ENCODE results near the gene MAPRE2.

GRCh38 chr18:35144698-35145097 is 103.5 kb downstream of the MAPRE2 start:
- TF ChIP-seq ZBTB7A (IDR thresholded peaks at IDR 0.05; ENCODE audit: low read depth) (no peak), RAD21 (IDR thresholded peaks at IDR 0.05; ENCODE audit: low read depth) (no peak), TEAD4 (IDR thresholded peaks at IDR 0.05) (no peak), CREB1 (IDR thresholded peaks at IDR 0.05; ENCODE audit: low read depth) (no peak), FOXM1 (IDR thresholded peaks at IDR 0.05; ENCODE audit: borderline replicate concordance, low read depth) (no peak), EP300 (IDR thresholded peaks at IDR 0.05; ENCODE audit: borderline replicate concordance) (no peak), NFIC (IDR thresholded peaks at IDR 0.05) (no peak), YY1 (IDR thresholded peaks at IDR 0.05; ENCODE audit: low read depth) (no peak)
- TF ChIP-seq, protein P1, sequence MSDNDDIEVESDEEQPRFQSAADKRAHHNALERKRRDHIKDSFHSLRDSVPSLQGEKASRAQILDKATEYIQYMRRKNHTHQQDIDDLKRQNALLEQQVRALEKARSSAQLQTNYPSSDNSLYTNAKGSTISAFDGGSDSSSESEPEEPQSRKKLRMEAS (IDR thresholded peaks at IDR 0.05) = no peak
